ENCODE results near the gene SLC7A6.

DNA sequence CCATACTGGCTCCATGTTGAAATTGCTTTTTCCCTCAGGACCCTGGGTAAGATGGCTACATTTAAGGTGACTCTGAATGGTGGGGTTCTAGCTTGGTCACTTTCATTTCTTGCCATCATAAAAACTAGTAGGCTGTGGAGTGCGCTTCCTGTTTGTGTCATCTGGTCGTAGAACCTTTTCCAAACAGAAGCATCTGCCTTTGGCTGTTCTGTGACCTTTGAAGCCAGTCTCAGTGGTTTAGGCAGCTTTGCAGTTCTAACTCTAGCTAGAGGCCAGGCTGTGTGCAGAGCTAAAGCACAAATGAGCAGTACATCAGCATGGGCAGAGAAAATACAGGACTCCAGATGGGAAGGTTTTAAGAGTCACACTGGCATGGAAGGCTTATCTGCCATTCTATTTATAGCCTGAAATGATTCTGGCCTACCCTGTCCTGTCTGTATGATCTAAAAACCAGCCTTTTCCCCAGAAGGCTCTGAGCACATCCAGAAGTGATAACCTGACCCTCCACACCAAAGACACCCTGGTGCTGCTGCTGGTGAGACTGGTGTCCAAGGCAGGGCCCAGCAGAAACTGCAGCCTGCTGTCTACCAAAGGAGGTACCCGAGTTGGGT, 37.0 kb upstream of the SLC7A6 start:
- TF ChIP-seq EZH2 (IDR thresholded peaks at IDR 0.05) = no peak
- TF ChIP-seq POLR2AphosphoS5 (IDR thresholded peaks at IDR 0.05; ENCODE audit: borderline replicate concordance, low read depth, low read length) = no peak
- TF ChIP-seq FOXP2 (optimal IDR thresholded peaks at IDR 0.05; ENCODE audit: control extremely low read depth, extremely low read length, insufficient read depth) = no peak
